Myocyte (in vitro differentiated cells): ENCODE measurements around the gene GASK1A. TPM values are rescaled to one million over a fixed set of nuclear protein-coding genes. Genes with fewer than 3 reads are reported as not detected.
"Not testable (repeated sequence)": the region's sequence is repeated elsewhere in the genome, so short reads cannot be mapped to it uniquely, and the experiment has no call there.

Experiments
- DNase-seq: peaks from one replicate; pipeline ENCODE4 v3.0.0-alpha.2; 2012; ENCODE audit warnings: low read depth
- total RNA-seq: library from RNA; depleted of rRNA; stranded (reverse); fragments of >200 nt; gene quantifications from 2 replicates; pipeline ENCODE4 v1.2.3, GENCODE V29; 2014

The GASK1A gene
- total RNA-seq, 1 donor from 2014 or later = not detected

DNA sequence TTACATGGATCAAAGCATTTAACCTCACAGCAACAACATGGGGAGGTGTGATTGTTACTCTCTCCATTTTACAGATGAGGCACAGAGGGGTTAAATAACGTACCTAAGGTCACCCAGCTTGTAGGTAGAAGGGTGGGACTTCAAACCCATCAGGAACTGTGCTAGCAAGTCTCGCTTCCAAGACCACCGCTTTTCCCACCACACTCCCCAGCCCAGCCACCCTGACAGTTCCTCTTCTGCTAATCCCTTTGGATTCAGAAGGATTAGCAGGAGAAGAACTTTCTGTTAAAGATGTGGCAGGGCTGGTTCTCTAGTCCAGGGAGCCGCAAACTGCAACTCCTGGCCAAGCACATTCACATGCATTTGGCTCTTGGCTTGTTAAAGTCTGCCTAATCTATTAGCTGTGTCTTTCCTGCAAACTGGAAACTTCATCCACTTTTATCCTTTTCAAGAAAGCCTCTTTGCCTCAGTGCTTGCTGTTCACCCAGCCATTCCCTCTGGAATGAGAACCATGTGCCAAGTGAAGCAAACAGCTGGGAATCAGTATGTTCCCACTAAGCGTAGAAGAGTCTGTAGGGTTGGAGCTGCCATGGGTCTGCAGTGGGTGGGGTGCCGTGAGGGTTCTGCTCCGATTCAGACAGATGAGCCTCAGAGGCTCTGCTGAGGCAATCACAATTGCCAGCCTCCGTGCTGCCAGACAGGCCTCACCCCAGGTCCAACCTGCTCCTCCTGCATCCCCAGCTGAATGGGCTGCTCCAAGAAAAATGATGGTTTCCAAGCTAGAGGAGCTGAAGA, 82.2 kb downstream of the GASK1A start:
- DNase-seq = no peak

GRCh38 chr3:43062040-43062563, 83.0 kb downstream of the GASK1A start:
- no peak for DNase-seq

- no peak for DNase-seq
Observed at GRCh38 chr3:43062564-43063040, 83.5 kb downstream of the GASK1A start.

GRCh38 chr3:43063114-43063513, 84.0 kb downstream of the GASK1A start:
- no peak for DNase-seq

GRCh38 chr3:43070670-43071069, 91.6 kb downstream of the GASK1A start:
- DNase-seq = not testable (repeated sequence)

- no peak for DNase-seq
Observed at GRCh38 chr3:43071313-43071893, 92.3 kb downstream of the GASK1A start.

DNA sequence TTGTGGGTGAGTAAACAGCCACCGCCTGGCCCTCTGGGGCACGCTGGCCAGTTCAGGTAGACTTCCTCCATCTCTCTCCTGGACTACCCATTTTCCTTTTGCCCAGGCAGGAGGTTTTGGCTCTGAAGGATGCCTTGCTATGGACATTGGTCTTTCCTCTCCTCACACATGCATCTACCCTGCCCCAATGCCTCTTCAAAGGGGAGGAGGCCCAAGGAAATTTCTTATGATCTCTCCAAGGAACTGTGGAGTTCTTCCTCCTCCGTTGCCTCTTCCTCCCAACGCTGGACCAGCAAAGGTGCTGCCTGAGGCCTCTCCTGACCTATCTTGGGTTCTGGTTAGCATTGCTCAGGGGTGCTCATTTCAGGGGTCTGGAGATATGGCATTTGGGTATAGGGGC, 93.2 kb downstream of the GASK1A start:
- DNase-seq = no peak

- no peak for DNase-seq
Observed at GRCh38 chr3:43073116-43073835, 94.2 kb downstream of the GASK1A start.

DNA sequence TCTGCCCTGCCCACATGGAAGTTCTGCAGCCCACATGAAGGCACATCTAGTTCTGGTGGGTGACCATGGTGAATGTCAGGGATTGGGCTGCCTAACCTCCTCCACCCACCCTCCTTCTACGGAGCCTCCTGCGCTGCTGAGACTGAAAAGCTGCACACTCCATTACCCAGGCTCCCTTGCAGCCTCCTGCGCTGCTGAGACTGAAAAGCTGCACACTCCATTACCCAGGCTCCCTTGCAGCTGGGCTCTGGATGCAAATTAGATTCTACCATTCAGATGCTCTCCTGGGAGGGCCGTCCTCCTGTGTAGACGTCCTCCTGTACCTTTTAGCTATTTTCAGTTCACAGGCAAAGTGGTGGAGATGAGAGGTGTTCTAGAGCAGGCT, 94.7 kb downstream of the GASK1A start:
- DNase-seq = no peak

DNA sequence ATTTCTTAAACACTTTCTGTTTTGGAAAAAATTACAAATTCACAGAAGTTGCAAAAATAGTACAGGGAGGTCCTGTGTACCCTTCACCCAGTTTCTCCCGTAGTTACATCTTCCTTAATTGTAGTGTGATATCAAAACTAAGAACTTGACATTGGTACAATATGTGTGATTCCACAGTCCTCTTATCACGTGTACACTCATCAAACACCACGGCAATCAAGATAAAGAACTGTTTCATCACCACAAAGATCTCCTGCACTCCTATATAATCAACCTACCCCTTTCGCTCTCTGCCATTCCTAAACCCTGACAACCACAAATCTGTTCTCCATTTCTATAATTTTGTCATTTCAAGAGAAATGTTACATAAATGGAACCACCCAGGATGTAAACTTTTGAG, 95.4 kb downstream of the GASK1A start:
- DNase-seq = no peak

- no peak for DNase-seq
Observed at GRCh38 chr3:43074901-43075689, 96.0 kb downstream of the GASK1A start.

GRCh38 chr3:43075904-43076661, 97.0 kb downstream of the GASK1A start:
- DNase-seq = no peak

- no peak for DNase-seq
Observed at GRCh38 chr3:43076857-43077256, 97.7 kb downstream of the GASK1A start.

DNA sequence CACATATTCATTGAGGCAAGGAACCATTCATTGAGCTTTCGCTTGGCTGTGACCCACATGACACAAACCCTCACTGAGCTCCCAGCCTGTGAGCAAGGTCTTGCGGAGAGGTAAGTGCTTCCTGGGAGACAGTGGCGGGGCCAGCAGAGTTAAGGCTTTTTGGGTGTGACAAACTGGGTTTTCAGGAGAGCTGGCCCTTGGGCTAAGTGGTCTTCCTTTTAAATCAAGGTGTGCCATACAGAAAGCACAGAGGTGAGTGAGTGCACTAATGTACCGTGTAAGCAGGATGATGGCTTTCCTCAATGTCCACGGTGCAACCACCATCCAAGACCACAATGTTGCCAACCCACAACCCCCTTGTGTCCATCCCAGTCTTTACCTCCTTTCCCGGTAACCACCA, 98.2 kb downstream of the GASK1A start:
- DNase-seq = no peak

- DNase-seq = no peak
Observed at GRCh38 chr3:43077707-43078106, 98.6 kb downstream of the GASK1A start.

GRCh38 chr3:43079536-43080332, 100.6 kb downstream of the GASK1A start:
- no peak for DNase-seq

GRCh38 chr3:43080726-43081568, 101.8 kb downstream of the GASK1A start:
- DNase-seq = no peak

- DNase-seq = no peak
Observed at GRCh38 chr3:43081796-43082195, 102.7 kb downstream of the GASK1A start.

DNA sequence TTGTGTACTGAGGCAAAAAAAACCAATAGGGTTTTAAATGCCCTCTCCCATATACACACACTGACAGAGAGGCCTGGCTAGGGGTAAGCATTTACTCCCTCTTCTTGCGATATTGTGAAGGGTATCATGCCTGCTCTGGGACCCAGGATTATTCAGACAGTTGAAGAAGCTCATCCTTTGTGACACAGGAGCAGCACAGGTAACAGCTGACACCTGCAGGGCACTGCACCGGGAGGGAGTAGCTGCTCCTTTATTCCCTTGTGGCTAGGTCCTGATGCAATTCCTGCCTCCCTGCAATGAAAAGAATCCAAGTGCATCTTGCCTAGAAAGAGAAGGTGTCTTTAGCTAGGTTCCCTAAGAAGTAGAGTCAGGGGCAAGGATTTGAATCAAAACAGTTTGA, 103.3 kb downstream of the GASK1A start:
- no peak for DNase-seq
